Pancreas (tissue), 10 donors: ENCODE results near the gene PKD1L1. TPM values are rescaled to one million over a fixed set of nuclear protein-coding genes. Genes with fewer than 3 reads are reported as not detected.
"Not testable (repeated sequence)": the region's sequence is repeated elsewhere in the genome, so short reads cannot be mapped to it uniquely, and the experiment has no call there.

ENCODE experiments used
- ATAC-seq, 4 donors: fragments of 200-7000 bp; cut with Tn5 transposase; one replicate each; pipeline versions ENCODE4 v1.8.0 to v1.9.1; 2020; ENCODE audit warnings: mild to moderate bottlenecking in 4 of 4, moderate library complexity in 4 of 4
- DNase-seq, 6 donors: peaks; one replicate each; pipeline ENCODE4 v3.0.0-alpha.2; 2020
- FAIRE-seq: peaks from 2 replicates; lab custom pipeline; 2012; peaks lifted over from hg19 to GRCh38; lab: Jason Lieb, UNC
- H3K27ac ChIP-seq, 4 donors: fragments of 200-600 bp; sonication (generic); 1 replicate in 3 of 4; 2 replicates in 1 of 4; pipeline versions ENCODE4 v1.5.0 to v1.8.0; 2020
- H3K27me3 ChIP-seq, 4 donors: fragments of 200-600 bp; one replicate each; pipeline ENCODE4 v1.8.0; 2021
- H3K36me3 ChIP-seq, 3 donors: fragments of 200-600 bp; sonication (generic) in 1 of 3; one replicate each; pipeline versions ENCODE4 v1.5.0 to v1.8.0; 2020 to 2021
- H3K4me1 ChIP-seq, 3 donors: fragments of 200-600 bp; one replicate each; pipeline ENCODE4 v1.8.0; 2021
- H3K4me3 ChIP-seq, 4 donors: fragments of 200-600 bp; sonication (generic) in 2 of 4; one replicate each; pipeline versions ENCODE4 v1.5.0 to v1.8.0; 2020 to 2021
- H3K9me3 ChIP-seq, 4 donors: fragments of 200-600 bp; one replicate each; pipeline ENCODE4 v1.8.0; 2021
- CTCF ChIP-seq, 4 donors: fragments of 200-600 bp; sonication (generic) in 3 of 4; IDR thresholded peaks; one replicate each; pipeline versions ENCODE4 v1.5.0 to v1.8.0; 2021; ENCODE audit warnings: antibody characterized with exemption in 4 of 4
- WGBS, 2 donors: extraction: QIAGEN DNeasy Blood & Tissue Kit; methylation state at CpG; one replicate each; pipeline ENCODE4 v1.1.7; 2013; 5-methylcytosine and 5-hydroxymethylcytosine counted together
- intact Hi-C, 3 donors: fragments of 100-400 bp; cut with DNase I; formaldehyde crosslinking; loops; one replicate each; pipeline versions ENCODE4 v1.11.1 to v1.14.2; 2022
- polyA plus RNA-seq, 2 donors: library from polyadenylated mRNA; stranded (reverse); fragments of 200-250 nt; gene quantifications; one replicate each; pipeline ENCODE4 v1.2.3, GENCODE V29; 2013
- total RNA-seq, 6 donors: library from RNA; stranded (reverse); fragmentation: NEBNext Ultra II Directional in 4 of 6; extraction: Animal tissue kit (Norgen Biotek cat#: 25700) in 4 of 6; gene quantifications; one replicate each; pipeline versions ENCODE4 v1.2.1 to v1.2.4, GENCODE V29; 2021 to 2023
- donor health status: healthy with polysubstance abuse.
- donor health status: DM: no; HTN: no; CAD: no; lungs with moderate emphysema.
- donor health status: DM: no; HTN: no; CAD: no.
- donor health status: control.
- donor health status: control.
- donor health status: Bipolar disorder and iron deficiency.
- donor health status: DM: yes; HTN: yes; CAD: no.
- donor health status: DM: no; HTN: no; CAD: no.
- donor health status: DM: no; HTN: no; CAD: no.
- donor health status: DM: yes; HTN: yes; CAD: no.

The PKD1L1 gene
- total and polyA plus RNA-seq, 8 donors: 0.03 to 0.54 (median 0.13) TPM

DNA sequence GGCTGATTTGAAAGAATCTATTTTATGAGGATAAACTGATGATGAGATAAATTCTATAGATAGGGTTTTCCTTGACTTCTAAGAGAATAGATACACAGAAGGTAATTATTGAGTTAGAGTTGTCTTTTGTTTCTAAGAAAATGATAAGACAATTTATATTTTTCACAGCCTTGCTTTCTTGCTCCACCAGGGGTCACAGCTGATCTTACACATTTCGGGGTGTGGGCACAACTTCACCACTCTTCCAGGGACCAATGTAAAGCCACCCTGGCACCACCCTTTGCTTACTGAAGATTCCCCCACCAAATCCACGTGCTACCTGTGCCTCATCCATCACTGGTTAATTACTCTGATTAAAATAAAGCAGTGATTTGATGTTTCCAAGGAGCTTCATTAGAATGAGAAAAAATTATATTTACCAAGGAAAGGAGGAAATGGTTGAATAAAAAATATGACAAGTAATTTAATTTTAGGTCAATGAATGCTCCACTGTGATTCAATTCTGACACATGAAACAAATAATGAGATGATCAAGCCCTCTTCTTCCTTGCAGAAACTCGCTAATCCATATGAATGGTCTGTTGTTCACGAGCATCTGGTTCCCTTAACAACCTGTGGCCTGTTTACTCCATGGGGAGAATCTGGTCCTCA lies 189.1 kb downstream of the PKD1L1 start:
- FAIRE-seq: no peak
- Histone ChIP-seq H3K36me3 (no peaks in the 10 kb centered on the region), H3K9me3 (no peaks in the 10 kb centered on the region), H3K4me1 (peaks cover 0 to 4% (median 0%) of the 10 kb centered on the region in 3 donors), H3K27ac (no peak overlapping the region), H3K4me3 (no peak overlapping the region), H3K27me3 (no peaks in the 10 kb centered on the region)
- intact Hi-C loops: no loop called here
- ATAC-seq: no peak
- WGBS, 2 donors: 84 to 92% methylated on average over 4 of the region's 4 CpGs
- DNase-seq: no peak
- TF ChIP-seq CTCF (IDR thresholded peaks at IDR 0.05): no peak

DNA sequence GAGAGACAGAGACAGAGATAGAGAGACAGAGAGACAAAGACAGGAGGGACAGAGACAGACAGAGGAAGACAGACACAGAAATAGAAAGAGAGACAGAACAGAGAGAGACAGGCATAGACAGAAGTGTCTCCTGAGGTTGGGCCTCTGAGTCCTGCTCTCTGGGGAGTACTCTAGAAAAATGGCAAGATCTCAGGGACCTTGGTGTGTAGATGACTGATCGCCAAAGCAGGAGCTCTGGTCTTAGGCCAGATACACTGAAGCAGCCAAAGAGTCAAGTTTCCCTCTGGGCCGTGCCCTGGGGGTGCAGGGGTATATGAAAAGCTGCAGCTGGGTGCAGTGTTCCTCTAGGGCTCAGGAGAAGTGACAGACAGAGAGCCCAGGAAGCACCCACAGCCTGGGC lies 189.7 kb downstream of the PKD1L1 start:
- no peak overlapping the region for H3K27ac ChIP-seq
- FAIRE-seq: no peak
- H3K9me3 ChIP-seq: no peaks in the 10 kb centered on the region
- no peak for TF ChIP-seq CTCF (IDR thresholded peaks at IDR 0.05)
- 68 to 80% methylated on average over 2 of the region's 2 CpGs for WGBS, 2 donors
- H3K36me3 ChIP-seq: no peaks in the 10 kb centered on the region
- no peaks in the 10 kb centered on the region for H3K27me3 ChIP-seq
- ATAC-seq: no peak
- DNase-seq: no peak
- intact Hi-C loops: no loop called here
- no peak overlapping the region for H3K4me3 ChIP-seq
- no peaks in the 10 kb centered on the region for H3K4me1 ChIP-seq

DNA sequence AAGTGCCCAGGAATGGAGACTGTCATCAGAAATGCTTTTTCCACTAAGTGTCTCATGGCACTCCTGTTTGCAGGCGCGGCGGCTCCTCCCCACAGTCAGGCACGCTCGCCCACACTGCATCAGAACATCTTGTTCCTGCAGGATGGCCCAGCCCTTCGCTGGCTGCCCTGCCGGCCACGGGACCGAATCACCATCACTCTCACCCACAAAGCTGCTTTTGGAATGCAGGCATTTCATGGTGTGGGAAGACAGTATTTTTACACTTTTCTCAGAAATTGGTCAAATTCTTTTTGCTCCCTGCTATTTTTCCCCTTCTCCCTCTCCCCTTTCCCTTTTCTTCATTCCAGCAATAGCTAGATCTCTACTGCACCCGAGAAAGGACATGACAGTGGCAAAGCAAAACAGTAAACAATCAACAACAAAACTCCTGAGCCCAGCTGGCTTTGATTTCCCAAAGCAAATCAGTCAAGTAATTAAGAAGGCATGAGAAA lies 190.3 kb downstream of the PKD1L1 start:
- TF ChIP-seq CTCF (IDR thresholded peaks at IDR 0.05): no peak
- ATAC-seq: peak in 3 of 4 donors; percentile 38 to 57 (median 49)
- 77 to 81% methylated on average over 10 of the region's 10 CpGs for WGBS, 2 donors
- Histone ChIP-seq H3K27me3 (no peaks in the 10 kb centered on the region), H3K4me1 (no peaks in the 10 kb centered on the region), H3K27ac (no peak overlapping the region), H3K4me3 (no peak overlapping the region), H3K36me3 (no peaks in the 10 kb centered on the region), H3K9me3 (no peaks in the 10 kb centered on the region)
- no peak for FAIRE-seq
- intact Hi-C loops: no loop called here
- DNase-seq: no peak

DNA sequence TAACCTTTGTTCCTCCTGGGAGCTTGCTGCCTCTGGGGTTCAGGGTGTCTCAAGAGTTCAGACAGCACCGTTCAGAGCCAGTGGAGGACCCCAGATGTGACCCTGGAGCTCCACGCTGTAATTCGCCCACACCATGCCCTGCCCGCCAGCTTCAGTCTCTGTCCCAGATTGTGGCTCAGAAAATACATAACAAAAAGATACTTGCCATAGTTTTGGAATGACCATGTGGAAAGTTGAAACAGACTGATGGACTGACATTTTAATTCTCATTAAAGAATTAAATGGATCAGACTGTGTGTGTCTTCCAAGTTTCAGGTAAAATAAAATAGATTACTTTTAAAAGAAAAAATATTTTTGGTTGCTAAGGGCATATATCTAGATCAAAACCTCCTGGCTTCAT lies 191.6 kb downstream of the PKD1L1 start:
- no peaks in the 10 kb centered on the region for H3K36me3 ChIP-seq
- 90 to 92% methylated on average over 4 of the region's 4 CpGs for whole genome bisulfite sequencing, 2 donors
- H3K4me3 ChIP-seq: no peak overlapping the region
- FAIRE-seq (no peak), DNase-seq (no peak), ATAC-seq (no peak)
- TF ChIP-seq CTCF (IDR thresholded peaks at IDR 0.05): no peak
- no peaks in the 10 kb centered on the region for H3K9me3 ChIP-seq
- intact Hi-C loops: no loop called here
- H3K27me3 ChIP-seq: no peaks in the 10 kb centered on the region
- no peak overlapping the region for H3K27ac ChIP-seq
- H3K4me1 ChIP-seq: no peaks in the 10 kb centered on the region

DNA sequence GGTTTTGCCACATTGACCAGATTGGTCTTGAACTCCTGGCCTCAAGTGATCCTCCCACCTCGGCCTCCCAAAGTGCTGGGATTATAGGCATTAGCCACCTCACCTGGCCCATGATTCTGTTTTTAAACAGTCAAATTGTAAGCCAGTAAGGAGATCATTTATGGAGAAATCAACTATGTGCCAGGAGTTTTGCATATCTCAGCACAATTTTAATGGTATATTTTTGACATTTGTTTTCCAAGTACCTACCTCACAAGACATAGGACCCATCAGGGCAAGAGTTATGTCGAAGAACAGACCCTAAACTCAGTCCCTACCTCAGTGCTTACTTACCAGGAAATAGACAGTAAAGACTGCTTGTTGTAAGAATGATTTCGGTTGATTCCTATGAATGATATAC lies 193.0 kb downstream of the PKD1L1 start:
- no peak for TF ChIP-seq CTCF (IDR thresholded peaks at IDR 0.05)
- FAIRE-seq (no peak), ATAC-seq (no peak), DNase-seq (no peak)
- H3K4me1 ChIP-seq: no peaks in the 10 kb centered on the region
- intact Hi-C loops: no loop called here
- no peaks in the 10 kb centered on the region for H3K9me3 ChIP-seq
- H3K36me3 ChIP-seq: no peaks in the 10 kb centered on the region
- WGBS, 2 donors: 51 to 64% methylated on average over 3 of the region's 3 CpGs
- H3K27me3 ChIP-seq: no peaks in the 10 kb centered on the region
- H3K4me3 ChIP-seq: no peak overlapping the region
- H3K27ac ChIP-seq: no peak overlapping the region

GRCh38 chr7:47751724-47752123 lies 196.5 kb downstream of the PKD1L1 start:
- H3K4me3 ChIP-seq, H3K27ac ChIP-seq, H3K9me3 ChIP-seq, ATAC-seq, intact Hi-C loops, FAIRE-seq, H3K27me3 ChIP-seq, H3K4me1 ChIP-seq, DNase-seq, H3K36me3 ChIP-seq: not testable (repeated sequence)
- WGBS, 2 donors: 71 to 87% methylated on average over 5 of the region's 5 CpGs
